HFF-Myc (cell line): Measurements from ENCODE around the gene SMOC1.

Source experiments
- DNase-seq: peaks from one replicate; pipeline ENCODE4 v3.0.0-alpha.2; 2011; ENCODE audit warnings: low read depth; ENCODE audit errors: extremely low read depth
- H3K4me3 ChIP-seq: replicated peaks from 2 replicates; pipeline ENCODE4 v1.5.1; 2011; ENCODE audit warnings: low read depth, mild to moderate bottlenecking, control low read depth, low read length
- TF ChIP-seq, protein P1 (sequence below): IDR thresholded peaks from 2 replicates; pipeline ENCODE4 v1.5.1; 2012; ENCODE audit warnings: mild to moderate bottlenecking, low read depth, low read length, control low read depth; ENCODE audit errors: missing control alignments

The SMOC1 gene

DNA sequence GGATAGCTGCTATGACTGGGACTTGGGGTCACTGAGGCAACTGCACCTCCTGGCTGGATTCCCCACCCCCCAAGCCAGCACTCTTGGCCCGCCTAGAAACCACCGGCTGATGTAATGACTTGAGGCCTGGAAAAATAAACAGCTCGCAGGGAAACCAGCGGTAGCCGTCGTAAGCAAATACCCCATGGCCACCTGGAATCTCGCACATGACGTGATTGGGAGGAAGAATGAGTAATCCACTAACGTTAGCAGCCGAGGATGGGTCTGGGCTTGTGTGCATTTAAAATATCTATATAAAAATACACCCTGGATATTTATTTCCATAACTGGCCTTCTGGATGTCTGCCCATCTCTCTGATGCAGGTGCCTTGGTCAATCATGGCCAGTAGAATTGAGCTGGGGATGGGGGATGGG is 120.1 kb downstream of the SMOC1 start:
- peak; percentile 9 for DNase-seq
- no peak overlapping the region for H3K4me3 ChIP-seq
- TF ChIP-seq, protein P1, sequence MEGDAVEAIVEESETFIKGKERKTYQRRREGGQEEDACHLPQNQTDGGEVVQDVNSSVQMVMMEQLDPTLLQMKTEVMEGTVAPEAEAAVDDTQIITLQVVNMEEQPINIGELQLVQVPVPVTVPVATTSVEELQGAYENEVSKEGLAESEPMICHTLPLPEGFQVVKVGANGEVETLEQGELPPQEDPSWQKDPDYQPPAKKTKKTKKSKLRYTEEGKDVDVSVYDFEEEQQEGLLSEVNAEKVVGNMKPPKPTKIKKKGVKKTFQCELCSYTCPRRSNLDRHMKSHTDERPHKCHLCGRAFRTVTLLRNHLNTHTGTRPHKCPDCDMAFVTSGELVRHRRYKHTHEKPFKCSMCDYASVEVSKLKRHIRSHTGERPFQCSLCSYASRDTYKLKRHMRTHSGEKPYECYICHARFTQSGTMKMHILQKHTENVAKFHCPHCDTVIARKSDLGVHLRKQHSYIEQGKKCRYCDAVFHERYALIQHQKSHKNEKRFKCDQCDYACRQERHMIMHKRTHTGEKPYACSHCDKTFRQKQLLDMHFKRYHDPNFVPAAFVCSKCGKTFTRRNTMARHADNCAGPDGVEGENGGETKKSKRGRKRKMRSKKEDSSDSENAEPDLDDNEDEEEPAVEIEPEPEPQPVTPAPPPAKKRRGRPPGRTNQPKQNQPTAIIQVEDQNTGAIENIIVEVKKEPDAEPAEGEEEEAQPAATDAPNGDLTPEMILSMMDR = no peak

DNA sequence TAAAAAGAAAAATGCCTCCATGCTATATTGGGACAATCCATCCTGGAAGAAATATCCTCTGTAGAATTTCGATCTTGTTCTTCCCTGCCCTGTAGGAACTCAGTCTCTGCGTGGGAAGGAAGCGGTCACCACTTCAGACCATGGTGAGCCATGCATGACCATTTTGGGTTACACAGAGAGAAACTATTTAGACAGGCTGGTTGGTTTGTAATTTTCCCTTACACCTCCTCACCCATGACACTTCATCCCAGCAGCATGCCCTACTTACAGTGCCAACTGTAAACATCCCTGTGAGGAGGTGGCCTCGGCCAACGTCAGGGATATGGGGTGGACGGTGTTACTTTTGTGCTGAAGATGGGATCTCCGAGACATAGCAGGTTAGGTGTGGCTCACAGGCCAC is 121.4 kb downstream of the SMOC1 start:
- no peak for DNase-seq
- TF ChIP-seq, protein P1 = no peak
- H3K4me3 ChIP-seq = no peak overlapping the region

DNA sequence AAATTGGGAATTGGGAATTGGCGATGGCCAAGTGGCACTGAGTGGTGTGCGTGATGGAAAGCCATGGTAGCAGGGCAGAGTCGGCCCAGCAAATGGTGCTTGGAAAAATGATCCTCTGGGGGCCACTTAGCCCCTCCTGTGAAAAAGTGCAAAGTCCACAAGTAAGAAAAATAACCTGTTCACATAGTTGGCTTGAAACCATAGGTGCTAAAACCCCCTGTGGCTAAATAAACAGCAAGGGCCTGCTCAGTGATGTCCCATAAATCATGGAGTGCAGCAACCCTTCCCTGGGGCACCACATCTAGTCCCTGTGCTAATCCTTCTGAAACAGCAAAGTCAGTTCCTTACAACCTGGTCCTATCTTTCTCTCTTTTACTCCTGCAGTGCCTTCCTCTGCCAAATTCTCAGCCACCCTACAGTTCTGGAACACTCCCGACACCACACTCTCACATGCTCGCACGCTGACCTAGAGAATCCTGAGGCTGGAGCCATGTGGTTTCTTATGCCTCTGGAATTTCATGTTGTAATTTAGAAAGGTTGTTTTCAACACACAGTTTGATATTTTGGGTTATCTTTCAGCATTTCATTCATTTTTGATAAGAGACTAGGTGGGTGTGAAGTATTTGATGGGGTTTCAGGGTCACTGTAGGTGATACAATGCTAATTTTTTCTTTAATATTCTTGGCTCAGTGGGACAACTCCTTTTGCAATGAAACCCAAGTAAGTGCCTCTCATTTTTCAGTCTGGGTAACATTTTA is 123.6 kb downstream of the SMOC1 start:
- TF ChIP-seq, protein P1 = no peak
- H3K4me3 ChIP-seq = no peak overlapping the region
- DNase-seq = no peak

DNA sequence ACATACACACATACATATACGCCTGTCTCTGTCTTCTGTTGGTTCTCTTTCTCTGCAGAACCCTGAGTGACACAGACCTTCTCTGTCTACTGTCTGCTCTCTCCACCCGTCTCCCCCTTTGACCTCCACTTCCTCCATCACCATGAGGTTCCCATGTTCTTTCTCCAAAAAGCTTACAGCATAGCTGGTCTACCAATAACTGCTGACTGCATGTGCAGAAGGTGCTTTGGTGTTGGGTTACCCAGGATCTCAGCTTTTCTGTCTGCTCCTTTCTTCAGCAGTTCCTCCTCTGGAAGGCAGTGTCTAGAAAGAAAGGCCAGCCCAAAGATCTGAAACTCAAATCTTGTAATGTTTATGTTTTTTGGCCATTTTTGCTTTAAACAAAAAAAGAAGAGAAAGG is 125.6 kb downstream of the SMOC1 start:
- no peak for DNase-seq
- TF ChIP-seq, protein P1 = no peak
- H3K4me3 ChIP-seq = no peak overlapping the region

DNA sequence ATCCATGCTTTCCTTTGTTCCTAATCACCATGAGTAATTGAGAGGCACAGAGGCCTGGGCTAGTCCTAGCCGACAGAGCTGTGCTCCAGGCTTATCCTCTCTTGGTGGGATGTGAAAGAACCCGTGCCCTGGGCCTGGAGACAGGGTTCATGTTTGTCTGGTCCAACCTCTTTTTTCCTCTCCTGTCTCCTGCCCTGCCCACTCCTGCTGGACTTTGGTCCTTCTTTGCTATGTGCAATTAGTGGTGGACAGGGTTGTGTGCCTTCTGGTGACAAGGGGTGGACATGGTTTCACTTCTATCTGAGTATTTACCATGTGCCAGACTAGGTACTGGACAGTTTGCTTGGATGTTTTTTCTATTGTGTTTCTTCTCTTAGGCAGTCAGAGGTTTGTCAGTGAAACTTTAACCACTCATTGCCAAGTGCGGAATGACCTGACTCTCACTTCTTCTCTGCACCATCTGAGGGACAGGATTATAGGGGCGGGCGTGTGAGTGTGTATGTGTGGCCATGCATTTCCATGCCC is 126.1 kb downstream of the SMOC1 start:
- DNase-seq = no peak
- TF ChIP-seq, protein P1 = no peak
- H3K4me3 ChIP-seq = no peak overlapping the region

DNA sequence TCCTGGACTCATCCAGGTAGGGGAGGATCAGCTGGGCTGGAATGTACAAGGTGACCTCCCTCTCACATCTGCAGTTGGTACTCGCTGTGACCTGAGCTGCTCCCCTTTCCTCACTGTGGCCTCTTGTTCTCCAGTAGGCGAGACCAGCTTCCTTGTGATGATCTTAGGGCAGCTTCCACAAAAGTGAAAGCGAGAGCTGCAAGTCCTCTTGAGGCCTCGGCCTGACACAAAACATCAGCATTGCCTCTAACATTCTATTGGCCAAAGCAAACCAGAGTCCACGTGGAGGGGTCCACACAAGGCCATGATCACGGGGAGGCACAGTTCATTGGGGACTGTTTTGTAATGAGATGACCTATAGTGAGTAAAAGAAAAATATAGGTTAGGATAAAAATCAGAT is 127.5 kb downstream of the SMOC1 start:
- DNase-seq = no peak
- no peak overlapping the region for H3K4me3 ChIP-seq
- TF ChIP-seq, protein P1 = no peak
